ENCODE measurements around the gene LDHB.

DNA sequence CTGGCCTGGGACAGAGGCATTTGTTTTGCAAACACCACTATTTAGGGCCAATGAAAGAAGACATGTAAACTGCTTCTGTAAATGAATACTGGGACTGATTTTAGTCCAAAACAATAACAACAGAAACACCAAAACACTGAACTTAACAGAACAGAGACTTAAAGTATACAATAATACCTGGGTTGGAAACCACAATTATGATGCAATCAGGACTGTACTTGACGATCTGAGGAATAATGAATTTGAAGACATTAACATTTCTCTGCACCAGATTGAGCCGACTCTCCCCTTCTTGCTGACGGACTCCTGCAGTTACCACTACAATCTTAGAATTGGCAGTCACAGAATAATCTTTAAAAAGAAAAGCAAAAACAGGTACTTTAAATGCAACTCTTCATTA, 13.9 kb downstream of the LDHB start:
- no peak for TF ChIP-seq EZH2 (IDR thresholded peaks at IDR 0.05; ENCODE audit: borderline replicate concordance, low read length)
- TF ChIP-seq, protein P1, sequence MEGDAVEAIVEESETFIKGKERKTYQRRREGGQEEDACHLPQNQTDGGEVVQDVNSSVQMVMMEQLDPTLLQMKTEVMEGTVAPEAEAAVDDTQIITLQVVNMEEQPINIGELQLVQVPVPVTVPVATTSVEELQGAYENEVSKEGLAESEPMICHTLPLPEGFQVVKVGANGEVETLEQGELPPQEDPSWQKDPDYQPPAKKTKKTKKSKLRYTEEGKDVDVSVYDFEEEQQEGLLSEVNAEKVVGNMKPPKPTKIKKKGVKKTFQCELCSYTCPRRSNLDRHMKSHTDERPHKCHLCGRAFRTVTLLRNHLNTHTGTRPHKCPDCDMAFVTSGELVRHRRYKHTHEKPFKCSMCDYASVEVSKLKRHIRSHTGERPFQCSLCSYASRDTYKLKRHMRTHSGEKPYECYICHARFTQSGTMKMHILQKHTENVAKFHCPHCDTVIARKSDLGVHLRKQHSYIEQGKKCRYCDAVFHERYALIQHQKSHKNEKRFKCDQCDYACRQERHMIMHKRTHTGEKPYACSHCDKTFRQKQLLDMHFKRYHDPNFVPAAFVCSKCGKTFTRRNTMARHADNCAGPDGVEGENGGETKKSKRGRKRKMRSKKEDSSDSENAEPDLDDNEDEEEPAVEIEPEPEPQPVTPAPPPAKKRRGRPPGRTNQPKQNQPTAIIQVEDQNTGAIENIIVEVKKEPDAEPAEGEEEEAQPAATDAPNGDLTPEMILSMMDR (conservative IDR thresholded peaks at IDR 0.05 in 1 of 2, IDR thresholded peaks at IDR 0.05 in 1 of 2; ENCODE audit: extremely low read depth in 1 of 2, insufficient read depth in 1 of 2, low read depth in 1 of 2, low read length in 2 of 2): no peak

Measured in mammary epithelial cell (primary cell).